Ecto neural progenitor cell (in vitro differentiated cells): ENCODE data around the gene ADAM11.
"Not testable (repeated sequence)": the region's sequence is repeated elsewhere in the genome, so short reads cannot be mapped to it uniquely, and the experiment has no call there.

Experiments
- DNase-seq: peaks from one replicate; pipeline ENCODE4 v3.0.0-alpha.2; 2018; ENCODE audit warnings: low spot score

Gene ADAM11

GRCh38 chr17:44795928-44796327 is 37.1 kb downstream of the ADAM11 start:
- DNase-seq = no peak

GRCh38 chr17:44796731-44797130 is 37.9 kb downstream of the ADAM11 start:
- DNase-seq = no peak

GRCh38 chr17:44797802-44798201 is 39.0 kb downstream of the ADAM11 start:
- DNase-seq = no peak

GRCh38 chr17:44798356-44798755 is 39.6 kb downstream of the ADAM11 start:
- DNase-seq = no peak

- no peak for DNase-seq
These were observed 43.1 kb downstream of the ADAM11 start for GRCh38 chr17:44801880-44802279.

- DNase-seq = no peak
These were observed 45.7 kb downstream of the ADAM11 start for GRCh38 chr17:44804302-44805089.

- DNase-seq = no peak
These were observed 48.5 kb downstream of the ADAM11 start for GRCh38 chr17:44807093-44807816.

- no peak for DNase-seq
These were observed 49.0 kb downstream of the ADAM11 start for GRCh38 chr17:44807817-44808155.

GRCh38 chr17:44808156-44808555 is 49.4 kb downstream of the ADAM11 start:
- DNase-seq = no peak

GRCh38 chr17:44808656-44809388 is 50.0 kb downstream of the ADAM11 start:
- not testable (repeated sequence) for DNase-seq

GRCh38 chr17:44812263-44812662 is 53.5 kb downstream of the ADAM11 start:
- DNase-seq = no peak

GRCh38 chr17:44818508-44818907 is 59.7 kb downstream of the ADAM11 start:
- DNase-seq = not testable (repeated sequence)

- DNase-seq = no peak
These were observed 61.9 kb downstream of the ADAM11 start for GRCh38 chr17:44820631-44821212.

- DNase-seq = not testable (repeated sequence)
These were observed 66.4 kb downstream of the ADAM11 start for GRCh38 chr17:44825236-44825635.

GRCh38 chr17:44826123-44826790 is 67.5 kb downstream of the ADAM11 start:
- no peak for DNase-seq

- DNase-seq = no peak
These were observed 69.1 kb downstream of the ADAM11 start for GRCh38 chr17:44827863-44828262.

GRCh38 chr17:44828919-44829522 is 70.2 kb downstream of the ADAM11 start:
- DNase-seq = no peak

GRCh38 chr17:44829523-44830358 is 71.0 kb downstream of the ADAM11 start, which contains the start of gene GJC1:
TSS of gene GJC1 (minus strand) at chr17:44830287. CDS start at chr17:44805817, 24,470 bp downstream.
- DNase-seq = peak; percentile 85

GRCh38 chr17:44830359-44831288 is 71.8 kb downstream of the ADAM11 start:
- peak; percentile 78 for DNase-seq
